Activated CD4-positive, CD25-positive, alpha-beta regulatory T cell treated with anti-CD3 and anti-CD28 coated beads, Interleukin-2, amount 50 U/mL, for 72 hours (primary cell): ENCODE data around the gene SPRR5.

Source experiments
- DNase-seq: peaks from one replicate; pipeline ENCODE4 v3.0.0; 2021

SPRR5 gene

GRCh38 chr1:152951711-152952110 lies 4.7 kb downstream of the SPRR5 start:
- no peak for DNase-seq

GRCh38 chr1:152953761-152954160 lies 6.8 kb downstream of the SPRR5 start:
- DNase-seq: no peak

- DNase-seq: no peak
These were observed 7.4 kb downstream of the SPRR5 start for GRCh38 chr1:152954436-152954835.

DNA sequence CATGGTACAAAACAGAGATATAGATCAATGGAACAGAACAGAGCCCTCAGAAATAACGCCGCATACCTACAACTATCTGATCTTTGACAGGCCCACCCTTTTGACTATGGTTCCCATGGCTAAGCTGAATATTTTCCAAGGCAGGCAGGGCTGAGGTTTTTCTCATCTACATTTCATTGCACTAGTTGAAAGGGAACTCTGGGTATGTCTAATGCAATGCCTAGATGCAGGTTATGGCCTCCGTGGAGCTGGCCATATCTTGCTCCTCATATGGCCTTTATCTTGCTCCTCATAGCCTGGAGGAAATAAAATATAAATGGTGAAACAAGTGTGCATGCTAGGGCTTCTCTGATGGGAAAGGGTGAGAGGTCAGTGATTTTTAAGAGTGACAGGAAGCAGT lies 10.6 kb downstream of the SPRR5 start:
- DNase-seq: no peak

DNA sequence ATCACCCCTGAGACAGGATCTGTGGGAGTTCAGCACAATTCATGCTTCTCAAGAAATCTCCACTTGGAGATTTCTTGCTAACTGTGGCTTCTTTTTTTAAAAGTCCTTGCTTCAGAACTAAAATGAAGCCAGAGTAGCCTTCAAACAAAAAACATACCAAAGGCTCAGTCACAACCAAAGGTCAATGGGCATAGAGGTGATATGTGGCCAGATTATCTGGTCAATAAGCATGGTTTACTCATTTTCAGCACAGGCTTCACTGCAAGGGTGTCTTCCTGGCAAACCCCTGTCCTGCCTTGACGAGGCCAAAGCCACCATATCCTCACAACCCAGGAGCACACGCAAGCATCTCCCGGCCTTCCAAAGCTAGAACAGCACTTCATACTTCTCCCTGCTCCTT lies 12.3 kb downstream of the SPRR5 start:
- DNase-seq: no peak

DNA sequence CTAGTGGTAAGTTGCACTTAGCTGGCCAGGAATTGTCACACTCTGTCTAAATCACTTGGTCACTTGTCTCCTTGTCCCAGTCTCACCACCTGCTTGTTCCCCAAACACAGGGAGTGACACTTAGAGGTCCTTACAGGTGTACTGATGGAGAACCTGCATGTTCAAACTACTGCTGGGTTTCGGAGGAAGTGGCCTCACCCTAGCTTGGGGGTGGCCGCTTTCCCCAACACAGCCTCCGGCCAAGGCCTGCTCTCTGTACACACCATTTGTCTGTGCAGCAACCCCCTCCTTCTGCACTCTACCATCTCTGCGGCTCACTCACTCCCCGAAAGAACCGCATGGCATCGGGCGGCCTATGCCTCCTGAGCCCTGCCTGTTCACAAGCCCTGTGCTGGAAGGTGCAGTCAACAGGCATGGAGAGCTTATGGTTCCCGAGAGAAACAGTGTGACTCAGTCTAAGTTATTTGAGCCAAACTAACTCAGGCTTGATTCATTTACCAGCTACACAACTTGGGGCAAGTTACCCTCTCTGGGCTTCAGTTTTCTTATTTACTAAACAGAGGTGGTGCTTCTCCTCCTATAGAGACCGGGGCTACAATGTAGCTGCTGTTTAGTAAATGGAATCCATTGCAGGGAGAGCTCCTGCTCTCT lies 12.9 kb downstream of the SPRR5 start:
- DNase-seq: no peak

DNA sequence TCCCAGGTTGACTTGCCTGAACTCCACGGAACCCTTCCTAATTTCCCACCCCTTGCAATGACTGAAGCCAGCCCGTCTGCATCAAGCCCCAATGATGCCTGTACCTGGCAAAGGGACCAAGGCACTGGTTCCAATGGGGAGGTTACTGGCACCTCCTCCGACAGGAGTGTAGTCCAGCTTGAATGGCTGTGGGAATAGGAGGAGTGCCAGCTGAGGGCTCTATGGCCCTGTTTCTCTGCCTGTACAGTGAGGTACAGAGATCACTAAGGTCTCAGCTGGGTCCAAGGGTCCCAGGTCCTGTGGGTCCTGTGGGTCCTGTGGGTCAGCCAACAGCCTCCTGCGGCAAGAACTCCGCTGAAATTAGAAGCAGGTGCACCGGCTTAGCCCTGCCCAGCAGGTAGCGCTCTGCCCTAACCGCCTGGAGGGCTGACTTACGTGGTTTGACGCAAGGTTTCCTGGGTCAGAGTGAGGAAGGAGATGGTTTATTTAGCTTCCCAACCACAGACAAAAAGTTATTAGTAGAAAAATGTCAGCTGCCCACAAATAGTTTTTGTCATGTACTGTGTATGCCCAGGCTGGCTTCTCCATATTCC lies 13.5 kb downstream of the SPRR5 start:
- DNase-seq: no peak

GRCh38 chr1:152961226-152961891 lies 14.4 kb downstream of the SPRR5 start:
- DNase-seq: no peak

DNA sequence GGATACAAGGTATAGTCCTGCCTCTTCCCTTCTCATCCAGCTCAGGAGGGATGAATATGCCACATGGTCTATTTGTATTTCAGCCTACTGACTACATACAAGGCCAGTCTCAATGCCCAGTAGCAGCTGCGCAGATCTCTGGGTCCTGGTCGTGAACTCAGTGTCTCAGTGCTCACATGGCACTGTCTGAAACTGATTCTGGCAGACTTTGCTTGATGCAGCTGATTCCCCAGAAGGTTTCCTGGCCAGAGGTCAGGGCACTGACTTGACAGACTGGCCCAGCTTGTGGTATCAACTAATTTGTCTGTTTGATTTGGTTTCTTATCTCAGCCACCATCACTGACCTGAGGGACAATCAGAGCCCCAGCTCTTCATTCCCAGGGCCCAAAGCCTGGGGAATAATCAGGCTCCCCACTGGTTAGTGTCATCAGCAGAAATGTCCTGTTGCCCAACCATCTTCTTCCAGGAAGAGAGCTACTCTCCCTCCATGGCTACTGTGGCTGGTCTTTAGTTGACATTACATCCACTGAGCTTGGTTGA lies 15.9 kb downstream of the SPRR5 start:
- DNase-seq: no peak

DNA sequence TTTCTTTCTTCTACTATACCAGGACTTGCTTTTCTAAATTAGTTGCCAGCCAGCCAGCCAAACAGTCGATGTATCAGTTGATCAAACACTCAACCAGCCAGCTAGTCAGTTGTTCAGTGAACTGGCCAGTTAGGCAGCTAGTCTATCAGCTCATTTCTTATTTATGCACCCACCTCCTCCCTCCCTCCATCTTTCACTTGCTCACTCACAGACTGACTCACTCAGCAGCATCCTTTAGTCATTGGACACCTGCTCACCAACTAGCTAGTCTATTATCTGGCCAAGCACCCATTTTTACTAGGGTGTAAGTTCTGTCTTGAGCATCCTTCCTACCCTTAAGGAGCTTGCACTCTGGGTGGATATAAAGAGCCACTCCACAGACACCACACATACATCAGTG lies 17.5 kb downstream of the SPRR5 start:
- no peak for DNase-seq

DNA sequence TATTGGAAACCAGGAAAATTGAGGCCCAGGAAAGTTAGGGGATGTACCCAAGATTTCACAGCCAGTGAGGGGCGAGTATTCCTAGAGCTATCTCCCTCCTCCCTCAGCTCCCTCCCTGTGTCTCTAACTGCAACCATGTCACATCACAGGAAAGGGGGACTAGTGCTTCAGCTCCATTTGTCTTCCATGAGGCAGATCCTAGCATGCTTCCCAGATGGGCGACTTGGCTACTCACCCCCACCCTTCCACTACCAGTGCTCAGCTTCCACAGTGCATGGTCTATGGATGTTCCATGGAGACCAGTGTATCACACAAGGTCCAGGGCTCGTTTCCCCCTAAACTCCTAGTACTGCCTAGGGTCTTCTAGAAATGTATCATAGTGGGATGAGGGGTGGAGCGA lies 18.8 kb downstream of the SPRR5 start:
- DNase-seq: no peak

- no peak for DNase-seq
These were observed 20.2 kb downstream of the SPRR5 start for GRCh38 chr1:152967201-152967600.

DNA sequence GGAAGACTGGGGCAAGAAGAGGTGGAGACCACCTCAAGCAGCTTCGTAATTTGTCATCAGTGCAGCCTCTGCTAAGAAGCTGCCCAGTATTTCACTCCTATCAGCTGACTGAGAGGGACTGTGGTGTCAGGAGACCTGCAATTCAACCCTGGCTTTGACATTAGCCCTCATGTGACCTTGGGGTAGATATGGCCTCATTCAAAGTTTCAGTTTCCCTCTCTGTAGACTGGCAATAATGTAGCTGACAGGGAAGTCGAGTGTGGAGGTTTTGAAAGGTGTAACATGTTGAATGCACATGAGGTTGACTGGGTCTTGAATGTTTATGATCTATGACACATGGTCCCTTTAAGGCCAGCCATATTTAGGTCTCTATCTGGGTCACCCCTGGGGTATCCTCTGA lies 21.2 kb downstream of the SPRR5 start:
- no peak for DNase-seq

DNA sequence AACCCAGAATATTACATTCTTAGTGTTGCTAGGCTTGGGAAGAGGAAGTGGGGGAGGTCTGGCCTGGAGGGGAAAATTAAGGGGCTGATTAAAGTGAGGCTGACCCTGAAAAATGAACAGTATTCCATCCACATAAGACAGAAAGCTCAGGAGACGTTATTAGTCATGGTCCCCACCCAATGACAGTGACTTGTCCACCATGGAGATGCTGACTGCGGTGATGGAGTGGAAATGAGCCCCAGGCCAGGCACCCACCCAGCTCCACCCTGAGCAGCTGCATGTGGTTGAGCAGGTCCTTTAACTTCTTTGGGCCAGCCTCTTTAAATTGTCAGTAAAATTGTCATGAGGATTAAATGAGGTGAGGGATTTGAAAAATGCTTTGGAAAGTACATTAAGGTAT lies 22.0 kb downstream of the SPRR5 start:
- no peak for DNase-seq

GRCh38 chr1:152970495-152970894 lies 23.5 kb downstream of the SPRR5 start, which contains the start of gene SPRR4:
SPRR4 (plus strand) TSS chr1:152970648; CDS start chr1:152971891, 1,243 bp downstream.
- DNase-seq: no peak

- no peak for DNase-seq
These were observed 25.3 kb downstream of the SPRR5 start for GRCh38 chr1:152972196-152972886.

- no peak for DNase-seq
These were observed 29.7 kb downstream of the SPRR5 start for GRCh38 chr1:152976688-152977087.

- DNase-seq: no peak
These were observed 30.6 kb downstream of the SPRR5 start for GRCh38 chr1:152977614-152978013.

- no peak for DNase-seq
These were observed 33.7 kb downstream of the SPRR5 start for GRCh38 chr1:152980676-152981075.

DNA sequence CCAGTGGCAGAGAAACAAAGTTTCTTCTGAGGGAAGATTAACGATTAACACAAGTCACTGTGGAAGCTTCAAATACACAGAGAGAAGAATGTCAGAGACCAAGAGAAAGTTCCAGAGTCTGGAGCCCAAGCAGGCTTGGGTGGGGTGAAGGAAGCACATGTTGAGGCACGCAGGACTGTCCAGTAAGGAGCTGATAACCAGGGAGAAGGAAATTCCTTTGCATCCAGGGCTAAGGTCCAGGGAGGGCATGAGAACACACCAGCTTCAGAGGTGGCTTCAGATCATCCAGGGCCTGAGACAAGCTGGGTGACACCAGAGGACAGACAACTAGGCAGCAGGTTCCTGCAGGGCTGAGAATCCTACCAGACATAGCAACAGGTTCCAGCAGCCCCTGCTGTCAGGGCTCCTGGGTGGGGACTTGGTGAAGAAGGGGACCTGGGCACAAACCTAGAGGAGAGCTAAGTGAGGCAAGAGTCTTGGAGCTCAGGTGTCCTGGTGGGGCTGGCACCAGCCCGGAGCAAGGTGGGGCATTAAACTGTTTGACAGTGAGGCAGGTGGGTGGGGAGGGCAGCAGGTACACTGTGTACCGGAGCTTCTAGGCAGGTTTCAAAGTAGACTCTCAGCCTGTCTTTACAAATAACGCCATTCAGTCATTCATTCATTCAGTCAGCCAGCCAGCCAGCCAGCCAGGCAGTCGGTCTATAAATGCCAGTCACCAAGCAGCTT lies 34.3 kb downstream of the SPRR5 start:
- DNase-seq: no peak

- DNase-seq: no peak
These were observed 35.1 kb downstream of the SPRR5 start for GRCh38 chr1:152982076-152982475.

DNA sequence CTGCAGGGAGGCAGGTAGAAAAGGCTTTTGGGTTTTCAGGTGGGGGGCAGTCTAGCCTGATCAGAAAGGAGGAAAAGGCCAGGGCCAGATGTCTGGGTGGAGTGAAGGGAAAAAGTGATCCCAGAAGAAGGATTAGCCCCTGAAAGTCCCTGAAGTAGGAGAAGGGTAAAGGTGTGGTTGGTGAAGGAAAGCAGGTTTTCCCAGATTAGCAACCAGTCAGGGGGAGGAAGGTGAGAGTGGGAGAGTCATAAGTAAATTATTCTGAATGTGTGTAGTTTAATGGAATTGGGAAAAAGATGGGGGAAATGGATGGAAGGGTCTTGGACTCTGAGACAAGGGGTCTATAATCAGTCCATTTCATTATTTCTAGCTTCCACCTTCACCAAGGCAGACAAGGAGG lies 36.2 kb downstream of the SPRR5 start:
- DNase-seq: no peak

GRCh38 chr1:152983743-152984142 lies 36.7 kb downstream of the SPRR5 start, which contains the start of gene SPRR1A:
SPRR1A (plus strand) TSS chr1:152984081; CDS start chr1:152985231, 1,150 bp downstream.
- no peak for DNase-seq
